Endometrium (tissue), 2 donors: Measurements from ENCODE around the gene KLHL7.
"Not testable (repeated sequence)": the region's sequence is repeated elsewhere in the genome, so short reads cannot be mapped to it uniquely, and the experiment has no call there.

Experiments
- FAIRE-seq: peaks from 2 replicates; lab custom pipeline; 2012; peaks lifted over from hg19 to GRCh38; lab: Jason Lieb, UNC
- donor health status: control.
- donor health status: control.

The KLHL7 gene

GRCh38 chr7:23218196-23218595, 112.6 kb downstream of the KLHL7 start:
- no peak for FAIRE-seq

DNA sequence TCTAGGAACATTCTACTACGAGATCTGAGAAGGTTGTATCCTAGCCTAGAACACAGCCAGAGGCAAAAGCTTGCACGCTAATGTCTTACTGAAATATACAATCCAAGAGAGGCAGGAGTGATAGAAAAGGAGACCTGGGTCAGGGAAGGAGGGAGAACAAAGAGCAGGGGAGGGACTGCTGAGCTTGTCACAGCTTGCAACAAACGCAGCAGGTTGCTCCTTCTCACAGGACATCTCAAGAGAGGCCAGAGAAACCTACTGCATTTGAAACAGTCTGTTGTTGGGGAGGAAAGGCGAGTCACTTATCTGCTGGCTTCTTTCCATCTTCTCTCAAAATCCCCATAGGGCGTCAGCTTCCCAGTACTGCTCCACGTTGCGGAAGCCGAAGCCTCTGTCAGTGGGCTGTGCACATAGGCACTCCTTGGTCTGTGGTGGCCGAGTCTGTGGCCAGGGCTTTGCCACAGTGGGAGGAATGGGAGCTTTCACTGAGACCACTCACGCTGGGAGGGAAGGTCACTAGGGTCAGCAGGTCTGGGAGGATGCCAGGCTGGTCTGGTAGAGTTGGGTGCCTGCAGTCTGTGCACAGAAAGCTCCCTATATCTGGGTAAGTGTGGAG, 115.2 kb downstream of the KLHL7 start:
- no peak for FAIRE-seq

- FAIRE-seq = no peak
Observed at GRCh38 chr7:23222439-23223030, 117.0 kb downstream of the KLHL7 start.

GRCh38 chr7:23224364-23224763, 118.8 kb downstream of the KLHL7 start:
- not testable (repeated sequence) for FAIRE-seq

DNA sequence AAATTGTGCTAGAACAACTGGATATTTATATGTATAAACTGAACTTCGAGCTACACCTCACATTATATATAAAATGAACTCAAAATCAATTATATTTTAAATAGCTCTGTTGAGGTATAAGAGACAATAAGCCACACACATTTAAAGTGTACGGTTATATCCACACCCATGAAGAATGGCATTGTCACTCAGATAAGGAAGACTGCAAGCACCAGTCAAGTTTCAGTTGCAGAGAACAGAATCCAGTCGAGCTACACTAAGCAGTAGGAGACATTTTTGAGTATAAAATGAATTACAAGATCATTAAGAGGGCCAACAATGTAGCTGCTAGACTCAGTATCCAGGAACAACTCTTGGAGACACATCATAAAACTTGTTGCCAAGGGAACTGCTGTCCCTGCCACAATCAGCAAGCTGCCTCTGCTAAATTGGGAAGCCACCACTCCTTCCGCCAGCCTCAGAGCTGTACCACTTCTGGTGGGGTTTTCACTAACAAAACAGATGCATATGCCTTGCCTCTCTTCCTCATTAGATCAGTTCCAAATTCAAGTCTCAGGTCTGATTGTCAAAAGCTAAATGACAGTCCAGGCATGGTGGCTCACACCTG, 121.4 kb downstream of the KLHL7 start:
- no peak for FAIRE-seq
